NCI-H2196 treated with DMSO at 0.1 percent for 48 hours (cell line): ENCODE results near the gene SNX27.
"Not testable (repeated sequence)": the region's sequence is repeated elsewhere in the genome, so short reads cannot be mapped to it uniquely, and the experiment has no call there.

Source experiments
- DNase-seq: peaks from one replicate; lab custom pipeline; 2025; ENCODE audit not compliant: unreplicated experiment; lab: John Stamatoyannopoulos, UW

The SNX27 gene

DNA sequence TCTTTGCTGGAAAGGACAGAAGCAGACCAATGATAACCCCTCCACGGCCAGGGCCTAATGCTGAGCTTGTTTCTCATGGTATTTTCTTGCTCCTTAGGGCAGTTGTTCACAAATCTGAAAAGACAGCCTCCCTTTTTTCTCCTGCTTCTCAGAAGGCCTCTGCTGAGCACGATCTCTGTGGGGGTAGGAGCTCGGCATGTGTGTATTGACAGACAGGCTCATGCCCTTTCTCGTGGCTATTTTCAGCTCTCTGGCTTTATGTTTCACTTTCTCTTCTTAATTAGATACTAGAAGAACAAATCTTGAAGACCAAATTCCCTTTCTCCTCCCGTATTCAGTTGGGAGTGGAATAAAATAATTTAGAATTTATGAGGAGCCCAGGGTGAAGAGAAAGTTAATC, 108.7 kb downstream of the SNX27 start:
- no peak for DNase-seq

GRCh38 chr1:151720974-151721787, 109.3 kb downstream of the SNX27 start, which contains the start of gene RIIAD1:
Gene RIIAD1, plus strand, starts transcription at chr1:151721522. Its CDS starts 15 bp downstream, at chr1:151721537.
- DNase-seq: no peak

DNA sequence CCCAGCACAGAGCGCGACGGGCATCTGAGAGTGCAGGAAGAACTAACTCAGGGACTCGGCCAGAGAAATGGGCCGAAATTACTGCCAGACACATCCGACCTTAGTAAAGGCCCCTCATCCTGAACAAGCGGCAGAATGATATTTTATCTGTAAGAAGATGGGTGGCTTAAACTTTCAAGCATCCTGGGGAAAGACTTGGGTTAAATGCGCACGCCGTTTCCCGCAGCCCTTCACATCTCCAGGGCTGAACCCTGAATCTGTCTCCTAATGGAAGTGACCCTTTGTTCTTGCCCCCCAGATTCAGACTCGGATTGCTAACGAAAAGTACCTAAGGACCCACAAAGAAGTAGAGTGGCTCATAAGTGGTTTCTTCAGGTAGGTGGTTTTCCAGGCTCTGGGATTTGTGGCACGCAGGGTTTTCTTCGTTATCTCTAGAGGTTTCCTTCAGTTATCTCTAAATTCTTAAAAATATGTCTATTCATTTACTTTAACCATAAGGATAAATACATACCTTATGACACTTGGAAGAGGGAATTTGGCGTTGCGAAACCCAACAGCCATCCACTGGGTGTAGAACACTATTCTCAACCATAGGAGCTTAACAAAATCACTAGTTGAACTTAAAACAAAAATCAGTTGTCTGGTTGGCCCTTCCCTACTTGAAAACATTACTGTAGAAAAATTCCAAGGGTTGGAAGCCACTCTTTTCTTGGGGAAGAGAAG, 110.1 kb downstream of the SNX27 start:
- DNase-seq: no peak

- DNase-seq: no peak
Observed at GRCh38 chr1:151723726-151724370, 112.0 kb downstream of the SNX27 start.

- no peak for DNase-seq
Observed at GRCh38 chr1:151728151-151729054, 116.6 kb downstream of the SNX27 start.

DNA sequence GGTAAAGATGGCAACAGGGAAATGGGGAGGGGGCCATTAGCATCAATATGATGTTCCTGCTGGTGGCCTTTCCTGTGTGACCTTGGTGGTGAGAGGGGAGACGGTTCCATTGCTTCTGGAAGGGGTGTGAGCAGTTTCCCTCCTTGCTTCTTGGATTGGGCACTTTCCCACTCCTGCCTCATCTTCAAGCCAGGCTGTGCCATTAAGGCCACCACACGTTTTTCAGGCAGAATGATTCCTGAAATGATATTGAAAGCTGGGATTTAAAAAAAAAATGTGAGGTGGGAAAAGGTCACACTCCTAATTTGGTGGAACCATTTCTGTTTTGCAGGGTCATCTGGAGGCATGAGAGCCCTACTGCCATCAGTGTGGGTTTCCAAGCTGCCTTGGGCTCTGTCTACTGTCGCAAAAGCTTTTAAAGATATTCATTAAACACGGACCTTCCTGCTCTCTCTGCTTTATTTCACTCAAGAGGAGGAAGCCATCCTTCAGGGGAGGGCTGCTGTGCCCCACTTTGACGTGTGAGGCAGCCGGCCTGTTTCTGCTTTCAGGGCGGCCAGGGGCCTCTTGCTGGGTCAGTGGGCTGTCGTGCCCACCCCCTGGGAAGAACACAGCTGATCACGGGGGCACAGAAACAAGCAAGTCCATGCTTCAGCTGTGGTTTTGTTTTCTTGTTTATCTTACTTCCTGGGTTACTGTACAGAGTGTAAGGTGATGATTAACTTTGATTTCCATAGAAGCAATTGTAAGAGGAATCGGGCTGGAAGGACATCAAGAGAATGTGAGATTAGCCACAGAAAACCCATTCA, 117.5 kb downstream of the SNX27 start:
- DNase-seq: no peak

DNA sequence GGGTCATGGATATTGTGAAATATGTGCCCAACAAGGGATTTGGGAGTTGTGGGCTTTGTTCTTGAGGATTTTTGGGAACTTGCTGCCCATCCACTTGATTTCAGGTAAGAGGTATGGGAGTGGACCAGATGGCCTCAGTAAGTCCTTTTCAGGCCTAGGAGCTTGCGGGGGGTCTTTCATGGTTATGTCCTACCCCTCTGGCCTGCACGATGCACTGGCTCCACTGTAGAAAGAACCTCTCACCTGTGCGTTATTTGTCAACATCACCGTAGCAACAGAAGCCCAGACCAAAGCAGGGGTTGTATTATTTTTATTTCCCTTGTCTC, 118.1 kb downstream of the SNX27 start:
- DNase-seq: no peak

DNA sequence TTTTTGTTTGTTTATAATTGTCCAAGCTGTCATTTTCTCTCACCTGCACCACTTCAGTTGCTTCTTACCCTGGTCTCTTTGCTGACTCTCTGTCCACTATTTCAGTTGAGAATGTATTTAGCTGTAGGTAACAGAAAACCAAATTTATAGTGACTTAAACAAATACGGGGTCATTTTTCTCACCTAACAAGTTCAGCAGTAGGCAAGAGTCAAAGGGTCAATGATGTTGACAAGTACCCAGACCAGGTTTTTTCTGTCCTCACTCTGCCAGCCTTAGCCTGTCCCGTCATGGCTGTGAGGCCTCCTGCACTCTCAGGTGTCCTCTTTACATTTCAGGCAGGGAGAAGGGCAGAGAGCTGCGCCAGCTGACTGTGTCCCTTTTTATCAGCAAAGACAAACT, 121.3 kb downstream of the SNX27 start:
- no peak for DNase-seq

DNA sequence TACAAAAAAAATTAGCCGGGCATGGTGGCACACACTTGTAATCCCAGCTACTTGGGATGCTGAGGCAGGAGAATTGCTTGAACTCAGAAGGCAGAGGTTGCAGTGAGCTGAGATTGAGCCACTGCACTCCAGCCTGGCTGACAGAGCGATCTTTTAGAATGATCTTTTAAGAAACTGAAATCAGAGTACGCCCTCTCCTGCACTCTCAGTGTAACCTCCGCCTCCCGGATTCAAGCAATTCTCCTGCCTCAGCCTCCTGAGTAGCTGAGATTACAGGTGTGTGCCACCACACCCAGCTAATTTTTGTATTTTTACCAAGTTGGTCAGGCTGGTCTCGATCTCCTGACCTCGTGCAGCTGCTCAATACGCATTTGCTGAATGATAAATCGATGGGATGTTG, 122.1 kb downstream of the SNX27 start:
- DNase-seq: not testable (repeated sequence)

GRCh38 chr1:151737026-151737425, 125.2 kb downstream of the SNX27 start:
- no peak for DNase-seq

GRCh38 chr1:151737479-151737878, 125.6 kb downstream of the SNX27 start:
- no peak for DNase-seq

DNA sequence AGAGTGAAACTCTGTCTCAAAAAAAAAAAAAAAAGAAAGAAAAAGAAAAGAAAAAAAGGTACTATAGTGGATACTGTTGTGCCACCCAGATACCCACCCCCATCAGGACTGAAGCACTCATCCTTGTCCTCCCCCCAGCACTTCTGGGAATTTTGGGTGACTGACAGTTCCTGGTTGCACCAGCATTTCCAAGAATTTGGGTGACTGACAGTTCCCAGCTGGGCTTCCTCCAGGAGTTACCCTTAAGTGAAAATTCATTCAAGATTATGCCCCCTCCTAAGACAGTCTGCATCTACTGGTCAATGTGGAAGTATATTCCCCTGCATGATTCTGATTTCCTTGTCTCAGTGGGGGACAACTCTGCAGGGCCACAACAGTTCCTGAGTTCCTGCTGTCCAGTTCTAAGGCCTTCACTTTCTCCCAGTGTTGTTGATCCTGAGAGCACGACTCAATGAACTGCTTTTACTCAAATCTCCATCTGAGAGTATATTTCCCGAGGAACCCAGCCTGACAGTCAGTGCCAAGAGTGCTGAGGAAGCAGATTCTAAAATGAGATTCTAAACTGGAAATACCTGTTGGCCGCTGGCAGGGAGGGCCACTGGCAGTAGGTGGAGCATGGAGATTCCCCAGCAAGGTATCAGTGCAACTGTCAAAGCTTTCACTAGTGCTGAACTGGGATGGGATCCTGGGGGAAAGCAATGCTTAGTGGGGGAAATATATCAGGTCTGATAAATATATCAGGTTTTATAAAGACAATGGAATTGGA, 127.9 kb downstream of the SNX27 start:
- no peak for DNase-seq

DNA sequence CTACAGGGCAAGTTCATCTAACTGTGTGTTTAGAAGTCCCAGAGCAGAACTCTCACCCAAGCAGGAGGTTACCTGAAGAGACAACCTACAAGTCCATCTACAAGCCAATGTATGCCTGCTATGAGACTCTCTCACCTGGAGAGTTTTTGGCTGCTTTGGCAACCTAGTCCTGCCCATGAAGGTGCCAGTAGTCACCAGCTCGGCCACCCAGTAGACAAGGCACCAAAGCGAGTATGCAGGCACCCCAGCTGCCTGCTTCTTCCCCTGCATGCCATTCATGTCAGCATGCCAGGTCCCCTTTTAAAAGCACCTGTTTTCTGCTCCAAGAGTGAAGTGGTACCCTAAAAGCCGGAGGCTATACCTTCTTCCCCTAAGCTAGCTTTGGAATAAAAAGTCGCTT, 129.7 kb downstream of the SNX27 start:
- DNase-seq: no peak
